K562 (cell line): ENCODE data around the gene BACE1.

Experiments
- CEBPG ChIP-seq, 3 experiments: fragments of 200-800 bp in 1 of 3; sonication (Bioruptor generic) in 1 of 3; sonication (generic) in 1 of 3; formaldehyde crosslinking in 1 of 3; IDR thresholded peaks in 2 of 3; conservative IDR thresholded peaks in 1 of 3; 2 replicates each; pipeline versions ENCODE4 v1.6.1 to v1.8.0; 2016 to 2022; ENCODE audit warnings: missing compliant biosample characterization in 2 of 3, missing genetic modification characterization in 2 of 3, mild to moderate bottlenecking in 1 of 3, missing genetic modification reagents in 1 of 3
- EGR1 ChIP-seq: fragments of 450-650 bp; conservative IDR thresholded peaks from 2 replicates; pipeline ENCODE4 v1.6.1; 2017; ENCODE audit warnings: mild to moderate bottlenecking
- MAFF ChIP-seq: IDR thresholded peaks from 2 replicates; pipeline ENCODE4 v1.6.1; 2012; ENCODE audit warnings: low read length, improper control_type of control experiment
- NFE2 ChIP-seq: IDR thresholded peaks from 2 replicates; pipeline ENCODE4 v1.6.1; 2014; ENCODE audit warnings: antibody characterized with exemption, low read depth
- SMAD1 ChIP-seq: fragments of 150-350 bp; IDR thresholded peaks from 2 replicates; pipeline ENCODE4 v1.6.1; 2014; ENCODE audit warnings: low read length, low read depth; ENCODE audit not compliant: partially characterized antibody
- ZNF239 ChIP-seq: fragments of 250-450 bp; sonication (Bioruptor Pico); IDR thresholded peaks from 2 replicates; pipeline ENCODE4 v1.4.0; 2020; ENCODE audit warnings: mild to moderate bottlenecking
- ZNF561 ChIP-seq: fragments of 450-650 bp; formaldehyde crosslinking; conservative IDR thresholded peaks from 2 replicates; pipeline ENCODE4 v1.4.0; 2020; ENCODE audit warnings: mild to moderate bottlenecking, moderate library complexity

DNA sequence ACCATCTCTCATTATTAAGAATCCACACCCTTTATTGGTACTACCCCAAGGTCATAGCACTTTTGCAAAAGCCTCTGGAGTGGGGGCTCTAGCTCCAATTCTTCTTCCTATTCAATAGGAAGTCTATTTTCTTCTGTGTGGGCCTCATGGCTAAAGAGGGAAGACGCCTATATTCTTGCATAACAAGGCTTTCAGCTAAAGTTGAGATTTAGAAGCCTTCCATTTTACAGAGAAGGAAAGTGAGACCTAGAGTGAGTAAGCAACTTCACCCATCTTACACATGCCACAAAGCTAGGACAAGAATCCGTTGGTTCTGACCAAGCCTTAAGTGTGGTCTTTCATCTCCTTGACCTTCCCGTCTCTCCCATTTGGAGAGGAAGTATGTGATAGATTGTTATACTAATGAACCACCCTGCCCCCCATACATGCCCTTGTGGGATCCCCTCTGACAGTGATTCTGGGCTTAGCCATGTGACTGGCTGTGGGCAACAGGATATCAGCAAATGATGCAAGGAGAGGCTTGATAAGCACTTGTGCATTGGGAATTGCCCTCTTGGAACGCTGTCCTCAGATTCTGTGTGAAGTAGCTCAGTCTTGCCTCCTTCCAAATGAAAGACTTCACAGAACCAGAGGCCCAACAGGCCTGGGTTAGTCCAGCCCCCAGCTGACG lies 12.3 kb downstream of the BACE1 start:
- no peak for TF ChIP-seq CEBPG (CRISPR knock-in tag; IDR thresholded peaks at IDR 0.05)
- no peak for TF ChIP-seq CEBPG (tag; conservative IDR thresholded peaks at IDR 0.05 in 1 of 2, IDR thresholded peaks at IDR 0.05 in 1 of 2)
- TF ChIP-seq NFE2 = no peak
- TF ChIP-seq MAFF = no peak
- TF ChIP-seq ZNF561 = no peak
- no peak for TF ChIP-seq ZNF239 (CRISPR knock-in tag)
- no peak for TF ChIP-seq EGR1
- no peak for TF ChIP-seq SMAD1
